ENCODE data around the gene ZNF625. TPM values are rescaled to one million over a fixed set of nuclear protein-coding genes. Genes with fewer than 3 reads are reported as not detected.

Gene ZNF625
- total RNA-seq, 1 experiment from 2014 or later, result 30.7 TPM

DNA sequence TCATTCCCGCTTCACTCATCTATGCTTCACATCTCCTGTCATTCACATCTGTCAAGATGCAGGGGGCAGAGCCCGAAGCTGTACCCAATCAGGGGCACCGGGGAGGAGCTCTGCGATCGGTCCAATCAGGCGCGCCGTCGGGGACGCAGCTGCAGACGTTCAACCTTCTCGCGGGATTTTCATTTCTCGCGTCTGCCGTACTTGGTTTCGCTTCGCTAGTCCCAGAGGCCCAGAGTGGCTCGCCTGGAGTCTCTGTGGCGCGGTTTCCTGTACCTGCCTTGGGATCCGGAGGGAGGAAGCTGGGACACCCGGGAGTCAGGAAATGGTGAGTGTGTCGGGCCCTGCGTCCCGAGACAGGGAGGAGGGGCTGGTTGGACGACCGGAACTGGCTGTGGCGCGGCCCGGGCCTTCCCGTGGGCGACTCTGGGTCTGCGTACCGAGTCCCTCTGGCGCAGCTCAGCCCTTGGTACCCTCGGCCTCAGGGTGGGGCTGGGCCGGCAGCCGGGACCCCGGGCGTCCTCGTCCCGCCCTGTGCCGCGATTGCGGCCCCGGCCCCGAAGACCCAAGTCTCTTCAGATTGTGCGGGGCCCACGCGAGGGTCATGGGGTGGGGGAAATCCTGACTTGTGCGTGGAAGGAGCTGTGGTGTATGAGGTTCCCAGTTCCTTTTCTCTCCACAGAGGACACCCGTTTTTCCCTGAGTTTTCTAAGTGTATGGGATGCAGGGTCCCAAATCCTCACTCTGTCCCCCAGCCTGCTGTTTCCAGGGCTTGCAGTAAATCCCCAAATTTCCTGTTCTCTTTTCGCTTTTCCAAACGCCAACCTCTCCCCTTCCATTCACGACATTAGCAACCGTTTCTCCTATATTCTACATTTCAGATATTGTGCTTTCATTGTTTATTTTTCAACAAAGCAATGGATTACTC is 6.6 kb upstream of the ZNF625 start, which contains the start of gene ZNF136:
TSS of gene ZNF136 (plus strand) at position 215 of the 925 bp plus-strand sequence. CDS start at position 323, 108 bp downstream.
- peaks cover 6% of the 10 kb centered on the region for H3K23me2 ChIP-seq (ENCODE audit: insufficient read length, low read depth, low read length, poor library complexity, severe bottlenecking)
- no peak within 1 kb of the TSS for H2BK15ac ChIP-seq (ENCODE audit: low read depth, low read length)
- H4K91ac ChIP-seq (ENCODE audit: insufficient read length, low read depth, low read length), result no peak within 1 kb of the TSS
- no peak within 1 kb of the TSS for H4K8ac ChIP-seq (replicated peaks; ENCODE audit: insufficient read length, low read depth, low read length)
- H3K23ac ChIP-seq (ENCODE audit: insufficient read length, low read depth, low read length), result no peak within 1 kb of the TSS
- Mint-ChIP-seq H3K4me3 (peak within 1 kb of the TSS; percentile 85 to 97), H3K27me3 (ENCODE audit: low read depth) (no peaks in the 10 kb centered on the region; the same call in 1 of the 2 replicates), H3K9me3 (peaks cover 0 to 2% of the 10 kb centered on the region in 2 experiments; a peak in 1 of 5 replicates), H3K4me1 (peaks cover 7 to 9% of the 10 kb centered on the region in 2 experiments), H3K36me3 (ENCODE audit: insufficient read depth in 1 of 3, low read depth in 3 of 3) (peaks cover 6 to 11% (median 7%) of the 10 kb centered on the region in 3 experiments; a peak in 5 of 7 replicates), H3K27ac (peak within 1 kb of the TSS; percentile 96 to 97 (median 96))
- H4K5ac ChIP-seq (ENCODE audit: insufficient read length, low read depth, low read length), result no peak within 1 kb of the TSS
- H2BK12ac ChIP-seq (ENCODE audit: insufficient read length, low read depth, low read length), result no peak within 1 kb of the TSS
- no peaks in the 10 kb centered on the region for H3K79me1 ChIP-seq (ENCODE audit: insufficient read depth, low read depth, low read length, poor library complexity, severe bottlenecking)
- peak within 1 kb of the TSS; percentile 94 for H3K4me2 ChIP-seq (ENCODE audit: insufficient read depth, insufficient read length, low read length)
- H3K9me3 ChIP-seq (ENCODE audit: control insufficient read depth, low read depth, low read length), result no peaks in the 10 kb centered on the region
- H3K4me1 ChIP-seq (ENCODE audit: insufficient read depth, low read length), result no peaks in the 10 kb centered on the region
- H3K9ac ChIP-seq (ENCODE audit: extremely low read depth, insufficient read length, low read length), result peak within 1 kb of the TSS; percentile 94
- peak; percentile 97 for DNase-seq
- no peak within 1 kb of the TSS for H2BK5ac ChIP-seq (ENCODE audit: insufficient read length, low read length)
- H3T11ph ChIP-seq (ENCODE audit: low read length), result no peak within 1 kb of the TSS
- H3K27me3 ChIP-seq (ENCODE audit: insufficient read depth, low read length), result no peaks in the 10 kb centered on the region
- no peak within 1 kb of the TSS for H2BK120ac ChIP-seq (ENCODE audit: low read depth, low read length, poor library complexity, severe bottlenecking)
- no peak within 1 kb of the TSS for H3K18ac ChIP-seq (ENCODE audit: insufficient read length, low read depth, low read length)
- H2AFZ ChIP-seq (ENCODE audit: low read length), result no peak within 1 kb of the TSS
- no peaks in the 10 kb centered on the region for H4K20me1 ChIP-seq (ENCODE audit: control insufficient read depth, insufficient read depth, insufficient read length)
- H3K4ac ChIP-seq (ENCODE audit: low read depth, low read length), result no peak within 1 kb of the TSS
- no peak within 1 kb of the TSS for H2AK5ac ChIP-seq (ENCODE audit: insufficient read length, low read length)
- WGBS (ENCODE audit: extremely low coverage, insufficient read length, low lambda C conversion rate), result no CpG with 5 or more reads among the region's 57 CpGs
- H3K56ac ChIP-seq (ENCODE audit: insufficient read length, low read depth, low read length), result no peak within 1 kb of the TSS
- peak within 1 kb of the TSS; percentile 62 for H3K14ac ChIP-seq (ENCODE audit: insufficient read depth, low read length)
- no peaks in the 10 kb centered on the region; the same call in 1 of the 2 replicates for H3K79me2 ChIP-seq (ENCODE audit: insufficient read depth, low read length)
- TF ChIP-seq, protein P1, sequence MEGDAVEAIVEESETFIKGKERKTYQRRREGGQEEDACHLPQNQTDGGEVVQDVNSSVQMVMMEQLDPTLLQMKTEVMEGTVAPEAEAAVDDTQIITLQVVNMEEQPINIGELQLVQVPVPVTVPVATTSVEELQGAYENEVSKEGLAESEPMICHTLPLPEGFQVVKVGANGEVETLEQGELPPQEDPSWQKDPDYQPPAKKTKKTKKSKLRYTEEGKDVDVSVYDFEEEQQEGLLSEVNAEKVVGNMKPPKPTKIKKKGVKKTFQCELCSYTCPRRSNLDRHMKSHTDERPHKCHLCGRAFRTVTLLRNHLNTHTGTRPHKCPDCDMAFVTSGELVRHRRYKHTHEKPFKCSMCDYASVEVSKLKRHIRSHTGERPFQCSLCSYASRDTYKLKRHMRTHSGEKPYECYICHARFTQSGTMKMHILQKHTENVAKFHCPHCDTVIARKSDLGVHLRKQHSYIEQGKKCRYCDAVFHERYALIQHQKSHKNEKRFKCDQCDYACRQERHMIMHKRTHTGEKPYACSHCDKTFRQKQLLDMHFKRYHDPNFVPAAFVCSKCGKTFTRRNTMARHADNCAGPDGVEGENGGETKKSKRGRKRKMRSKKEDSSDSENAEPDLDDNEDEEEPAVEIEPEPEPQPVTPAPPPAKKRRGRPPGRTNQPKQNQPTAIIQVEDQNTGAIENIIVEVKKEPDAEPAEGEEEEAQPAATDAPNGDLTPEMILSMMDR (conservative IDR thresholded peaks at IDR 0.05), result no peak
- peak within 1 kb of the TSS; percentile 3 for H3K27ac ChIP-seq (ENCODE audit: insufficient read length, low read depth, low read length)
- no peak within 1 kb of the TSS for H2BK20ac ChIP-seq (ENCODE audit: low read depth, low read length, poor library complexity, severe bottlenecking)
